ENCODE results near the gene ITK. TPM values are rescaled to one million over a fixed set of nuclear protein-coding genes. Genes with fewer than 3 reads are reported as not detected.
A peak's percentile ranks its signal among the peaks of the same experiment; 100 is the strongest.
"Not testable (repeated sequence)": the region's sequence is repeated elsewhere in the genome, so short reads cannot be mapped to it uniquely, and the experiment has no call there.

ITK gene
- polyA plus RNA-seq, 2 donors: 0.58 to 0.84 TPM

GRCh38 chr5:157232706-157233105, 52.1 kb downstream of the ITK start:
- no peaks in the 10 kb centered on the region for H3K27me3 ChIP-seq (ENCODE audit: control insufficient read depth in 1 of 2, insufficient read depth in 2 of 2, low read length in 2 of 2)

GRCh38 chr5:157233515-157233914, 52.9 kb downstream of the ITK start:
- no peak overlapping the region for H3K4me3 ChIP-seq (ENCODE audit: low read depth in 1 of 2, low read length in 2 of 2)
- H3K27me3 ChIP-seq (ENCODE audit: control insufficient read depth in 1 of 2, insufficient read depth in 2 of 2, low read length in 2 of 2): no peaks in the 10 kb centered on the region
- no peaks in the 10 kb centered on the region for H3K4me1 ChIP-seq (ENCODE audit: control insufficient read depth in 2 of 2, insufficient read depth in 2 of 2, low read length in 1 of 2)
- H3K36me3 ChIP-seq (ENCODE audit: control insufficient read depth in 2 of 2, insufficient read depth in 2 of 2, low read length in 1 of 2): no peaks in the 10 kb centered on the region
- 79 to 85% methylated on average over 3 of the region's 3 CpGs for WGBS, 2 donors
- no peaks in the 10 kb centered on the region for H3K9me3 ChIP-seq (ENCODE audit: control insufficient read depth in 2 of 2, insufficient read depth in 1 of 2, low read depth in 1 of 2, low read length in 1 of 2)
- H3K27ac ChIP-seq (ENCODE audit: low read depth in 2 of 2, low read length in 1 of 2): no peak overlapping the region

More at GRCh38 chr5:157232706-157233105, 52.1 kb downstream of the ITK start:
- 66 to 77% methylated on average over 6 of the region's 6 CpGs for WGBS, 2 donors
- no peaks in the 10 kb centered on the region for H3K9me3 ChIP-seq (ENCODE audit: control insufficient read depth in 2 of 2, insufficient read depth in 1 of 2, low read depth in 1 of 2, low read length in 1 of 2)
- no peak overlapping the region for H3K4me3 ChIP-seq (ENCODE audit: low read depth in 1 of 2, low read length in 2 of 2)
- H3K4me1 ChIP-seq (ENCODE audit: control insufficient read depth in 2 of 2, insufficient read depth in 2 of 2, low read length in 1 of 2): no peaks in the 10 kb centered on the region
- H3K36me3 ChIP-seq (ENCODE audit: control insufficient read depth in 2 of 2, insufficient read depth in 2 of 2, low read length in 1 of 2): no peaks in the 10 kb centered on the region
- H3K27ac ChIP-seq (ENCODE audit: low read depth in 2 of 2, low read length in 1 of 2): no peak overlapping the region

- Histone ChIP-seq H3K27me3 (ENCODE audit: control insufficient read depth in 1 of 2, insufficient read depth in 2 of 2, low read length in 2 of 2) (no peaks in the 10 kb centered on the region), H3K36me3 (ENCODE audit: control insufficient read depth in 2 of 2, insufficient read depth in 2 of 2, low read length in 1 of 2) (no peaks in the 10 kb centered on the region), H3K4me3 (ENCODE audit: low read depth in 1 of 2, low read length in 2 of 2) (no peak overlapping the region), H3K4me1 (ENCODE audit: control insufficient read depth in 2 of 2, insufficient read depth in 2 of 2, low read length in 1 of 2) (no peaks in the 10 kb centered on the region), H3K27ac (ENCODE audit: low read depth in 2 of 2, low read length in 1 of 2) (no peak overlapping the region), H3K9me3 (ENCODE audit: control insufficient read depth in 2 of 2, insufficient read depth in 1 of 2, low read depth in 1 of 2, low read length in 1 of 2) (no peaks in the 10 kb centered on the region)
- WGBS, 2 donors: 86 to 89% methylated on average over 3 of the region's 3 CpGs
Observed at GRCh38 chr5:157236423-157236822, 55.8 kb downstream of the ITK start.

GRCh38 chr5:157241483-157241882, 60.8 kb downstream of the ITK start:
- no peak overlapping the region for H3K27ac ChIP-seq (ENCODE audit: low read depth in 2 of 2, low read length in 1 of 2)
- WGBS, 2 donors: 78 to 83% methylated on average over 4 of the region's 4 CpGs
- H3K4me1 ChIP-seq (ENCODE audit: control insufficient read depth in 2 of 2, insufficient read depth in 2 of 2, low read length in 1 of 2): no peaks in the 10 kb centered on the region
- H3K36me3 ChIP-seq (ENCODE audit: control insufficient read depth in 2 of 2, insufficient read depth in 2 of 2, low read length in 1 of 2): no peaks in the 10 kb centered on the region
- no peak overlapping the region for H3K4me3 ChIP-seq (ENCODE audit: low read depth in 1 of 2, low read length in 2 of 2)
- no peaks in the 10 kb centered on the region for H3K27me3 ChIP-seq (ENCODE audit: control insufficient read depth in 1 of 2, insufficient read depth in 2 of 2, low read length in 2 of 2)
- H3K9me3 ChIP-seq (ENCODE audit: control insufficient read depth in 2 of 2, insufficient read depth in 1 of 2, low read depth in 1 of 2, low read length in 1 of 2): no peaks in the 10 kb centered on the region

- not testable (repeated sequence) for H3K9me3 ChIP-seq (ENCODE audit: control insufficient read depth in 2 of 2, insufficient read depth in 1 of 2, low read depth in 1 of 2, low read length in 1 of 2); H3K36me3 ChIP-seq (ENCODE audit: control insufficient read depth in 2 of 2, insufficient read depth in 2 of 2, low read length in 1 of 2); H3K4me1 ChIP-seq (ENCODE audit: control insufficient read depth in 2 of 2, insufficient read depth in 2 of 2, low read length in 1 of 2); H3K27ac ChIP-seq (ENCODE audit: low read depth in 2 of 2, low read length in 1 of 2); H3K27me3 ChIP-seq (ENCODE audit: control insufficient read depth in 1 of 2, insufficient read depth in 2 of 2, low read length in 2 of 2); H3K4me3 ChIP-seq (ENCODE audit: low read depth in 1 of 2, low read length in 2 of 2)
- 75 to 85% methylated on average over 7 of the region's 7 CpGs for WGBS, 2 donors
Observed at GRCh38 chr5:157244704-157245103, 64.1 kb downstream of the ITK start.

GRCh38 chr5:157245476-157245875, 64.8 kb downstream of the ITK start:
- 67 to 74% methylated on average over 4 of the region's 4 CpGs for WGBS, 2 donors
- no peaks in the 10 kb centered on the region for H3K4me1 ChIP-seq (ENCODE audit: control insufficient read depth in 2 of 2, insufficient read depth in 2 of 2, low read length in 1 of 2)

GRCh38 chr5:157245886-157246285, 65.2 kb downstream of the ITK start:
- Histone ChIP-seq H3K4me1 (ENCODE audit: control insufficient read depth in 2 of 2, insufficient read depth in 2 of 2, low read length in 1 of 2) (no peaks in the 10 kb centered on the region), H3K27ac (ENCODE audit: low read depth in 2 of 2, low read length in 1 of 2) (no peak overlapping the region), H3K4me3 (ENCODE audit: low read depth in 1 of 2, low read length in 2 of 2) (no peak overlapping the region), H3K36me3 (ENCODE audit: control insufficient read depth in 2 of 2, insufficient read depth in 2 of 2, low read length in 1 of 2) (no peaks in the 10 kb centered on the region), H3K27me3 (ENCODE audit: control insufficient read depth in 1 of 2, insufficient read depth in 2 of 2, low read length in 2 of 2) (no peaks in the 10 kb centered on the region), H3K9me3 (ENCODE audit: control insufficient read depth in 2 of 2, insufficient read depth in 1 of 2, low read depth in 1 of 2, low read length in 1 of 2) (no peaks in the 10 kb centered on the region)
- 80 to 81% methylated on average over 4 of the region's 4 CpGs for WGBS, 2 donors

More at GRCh38 chr5:157245476-157245875, 64.8 kb downstream of the ITK start:
- Histone ChIP-seq H3K27ac (ENCODE audit: low read depth in 2 of 2, low read length in 1 of 2) (no peak overlapping the region), H3K36me3 (ENCODE audit: control insufficient read depth in 2 of 2, insufficient read depth in 2 of 2, low read length in 1 of 2) (no peaks in the 10 kb centered on the region), H3K9me3 (ENCODE audit: control insufficient read depth in 2 of 2, insufficient read depth in 1 of 2, low read depth in 1 of 2, low read length in 1 of 2) (no peaks in the 10 kb centered on the region), H3K27me3 (ENCODE audit: control insufficient read depth in 1 of 2, insufficient read depth in 2 of 2, low read length in 2 of 2) (no peaks in the 10 kb centered on the region), H3K4me3 (ENCODE audit: low read depth in 1 of 2, low read length in 2 of 2) (no peak overlapping the region)

- Histone ChIP-seq H3K36me3 (ENCODE audit: control insufficient read depth in 2 of 2, insufficient read depth in 2 of 2, low read length in 1 of 2) (no peaks in the 10 kb centered on the region), H3K4me1 (ENCODE audit: control insufficient read depth in 2 of 2, insufficient read depth in 2 of 2, low read length in 1 of 2) (no peaks in the 10 kb centered on the region), H3K4me3 (ENCODE audit: low read depth in 1 of 2, low read length in 2 of 2) (no peak overlapping the region), H3K27ac (ENCODE audit: low read depth in 2 of 2, low read length in 1 of 2) (no peak overlapping the region), H3K9me3 (ENCODE audit: control insufficient read depth in 2 of 2, insufficient read depth in 1 of 2, low read depth in 1 of 2, low read length in 1 of 2) (no peaks in the 10 kb centered on the region), H3K27me3 (ENCODE audit: control insufficient read depth in 1 of 2, insufficient read depth in 2 of 2, low read length in 2 of 2) (no peaks in the 10 kb centered on the region)
Observed at GRCh38 chr5:157247267-157247666, 66.6 kb downstream of the ITK start.

GRCh38 chr5:157248821-157249470, 68.3 kb downstream of the ITK start:
- Histone ChIP-seq H3K36me3 (ENCODE audit: control insufficient read depth in 2 of 2, insufficient read depth in 2 of 2, low read length in 1 of 2) (no peaks in the 10 kb centered on the region), H3K9me3 (ENCODE audit: control insufficient read depth in 2 of 2, insufficient read depth in 1 of 2, low read depth in 1 of 2, low read length in 1 of 2) (no peaks in the 10 kb centered on the region), H3K27ac (ENCODE audit: low read depth in 2 of 2, low read length in 1 of 2) (no peak overlapping the region), H3K4me1 (ENCODE audit: control insufficient read depth in 2 of 2, insufficient read depth in 2 of 2, low read length in 1 of 2) (no peaks in the 10 kb centered on the region), H3K4me3 (ENCODE audit: low read depth in 1 of 2, low read length in 2 of 2) (no peak overlapping the region), H3K27me3 (ENCODE audit: control insufficient read depth in 1 of 2, insufficient read depth in 2 of 2, low read length in 2 of 2) (no peaks in the 10 kb centered on the region)
- 71 to 78% methylated on average over 11 of the region's 11 CpGs for WGBS, 2 donors

- no peaks in the 10 kb centered on the region for H3K9me3 ChIP-seq (ENCODE audit: control insufficient read depth in 2 of 2, insufficient read depth in 1 of 2, low read depth in 1 of 2, low read length in 1 of 2)
- peak overlapping the region; percentile 17 to 18 for H3K27ac ChIP-seq (ENCODE audit: low read depth in 2 of 2, low read length in 1 of 2)
- no peaks in the 10 kb centered on the region for H3K4me1 ChIP-seq (ENCODE audit: control insufficient read depth in 2 of 2, insufficient read depth in 2 of 2, low read length in 1 of 2)
- H3K27me3 ChIP-seq (ENCODE audit: control insufficient read depth in 1 of 2, insufficient read depth in 2 of 2, low read length in 2 of 2): peaks cover 0 to 2% of the 10 kb centered on the region in 2 donors
- 62 to 73% methylated on average over 4 of the region's 4 CpGs for WGBS, 2 donors
- no peak overlapping the region for H3K4me3 ChIP-seq (ENCODE audit: low read depth in 1 of 2, low read length in 2 of 2)
- H3K36me3 ChIP-seq (ENCODE audit: control insufficient read depth in 2 of 2, insufficient read depth in 2 of 2, low read length in 1 of 2): no peaks in the 10 kb centered on the region
Observed at GRCh38 chr5:157252711-157253465, 72.2 kb downstream of the ITK start.

All from esophagus (tissue), 2 donors.